ENCODE measurements around the gene B4GALT2.

B4GALT2 gene

GRCh38 chr1:43946236-43947060 lies 32.6 kb upstream of the B4GALT2 start, which contains the start of gene IPO13:
IPO13 (plus strand) TSS chr1:43946950; CDS start chr1:43947601, 651 bp downstream.
- DNase-seq = peak; percentile 100

DNA sequence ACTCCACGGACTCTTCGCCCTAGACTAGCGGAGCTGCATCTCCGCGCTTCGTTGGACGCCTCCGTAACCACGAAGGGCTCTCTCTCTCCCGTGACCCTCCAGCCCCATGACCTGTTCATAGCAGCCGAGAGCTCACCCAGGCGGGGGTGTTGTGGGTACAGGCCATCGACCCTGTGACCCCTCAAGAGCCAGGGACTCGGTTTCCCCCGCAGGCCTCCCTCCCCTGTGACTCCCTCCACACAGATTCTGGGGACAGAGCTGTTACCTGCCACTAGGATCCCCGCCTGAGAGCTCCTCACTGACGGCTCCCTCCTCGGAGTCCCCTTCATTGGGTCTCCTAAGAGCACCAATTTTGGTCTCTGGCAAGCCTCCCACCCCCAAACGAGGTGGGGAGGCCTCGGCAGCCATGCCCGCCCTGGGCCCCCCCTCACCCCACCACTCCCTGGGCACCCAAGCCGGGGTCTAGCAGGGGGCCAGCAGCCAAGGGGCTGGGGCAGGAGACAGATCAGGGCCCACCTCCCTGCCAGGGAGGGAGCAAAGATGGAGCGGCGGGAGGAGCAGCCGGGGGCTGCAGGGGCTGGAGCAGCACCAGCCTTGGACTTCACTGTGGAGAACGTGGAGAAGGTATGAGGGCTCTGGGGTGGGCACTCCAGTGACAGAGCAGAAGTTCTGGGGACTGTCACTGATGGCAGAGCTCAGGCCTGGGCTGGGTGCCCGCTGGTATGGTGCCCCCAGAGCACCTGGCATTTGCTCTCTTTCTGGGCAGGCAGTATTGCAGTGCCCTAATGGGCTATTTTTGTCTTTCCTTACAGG lies 31.7 kb upstream of the B4GALT2 start:
- DNase-seq = no peak

DNA sequence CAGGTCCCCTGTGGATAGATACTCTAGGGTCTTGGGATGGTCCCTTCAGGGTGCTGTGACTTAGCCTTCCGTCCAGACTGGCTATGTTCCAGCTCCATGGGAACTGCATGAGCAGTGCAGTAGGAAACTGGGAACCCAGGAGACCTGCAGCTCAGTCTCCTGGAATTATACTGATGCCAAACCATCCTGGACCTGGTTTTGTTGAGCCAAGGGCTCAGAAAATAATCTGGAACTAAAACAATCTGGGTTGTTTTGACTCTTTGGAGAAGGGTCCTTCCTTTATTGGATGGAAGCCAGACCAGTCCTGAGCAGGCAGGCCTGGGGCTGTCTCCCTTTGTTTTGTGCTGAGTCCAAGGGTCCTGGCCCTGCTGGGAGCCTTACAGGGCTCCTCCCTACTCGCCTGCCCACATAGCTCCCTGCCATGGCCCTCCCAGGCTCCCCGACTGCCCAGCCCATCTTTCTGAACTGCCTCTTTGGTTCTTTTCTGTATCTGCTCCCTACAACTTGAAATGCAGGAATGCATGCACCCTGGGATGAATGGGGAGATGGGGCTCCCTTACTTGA lies 31.1 kb upstream of the B4GALT2 start:
- DNase-seq = no peak

DNA sequence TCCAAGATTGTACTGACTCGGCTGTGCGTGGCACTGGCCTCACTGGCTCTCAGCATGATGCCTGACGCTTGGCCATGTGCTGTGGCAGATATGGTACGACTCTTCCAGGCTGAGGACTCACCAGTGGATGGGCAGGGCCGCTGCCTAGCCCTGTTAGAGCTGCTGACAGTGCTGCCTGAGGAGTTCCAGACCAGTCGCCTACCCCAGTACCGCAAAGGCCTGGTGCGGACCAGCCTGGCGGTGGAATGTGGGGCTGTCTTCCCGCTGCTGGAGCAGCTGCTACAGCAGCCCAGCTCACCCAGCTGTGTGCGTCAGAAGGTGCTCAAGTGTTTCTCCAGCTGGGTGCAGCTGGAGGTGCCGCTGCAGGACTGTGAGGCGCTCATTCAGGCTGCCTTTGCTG lies 29.3 kb upstream of the B4GALT2 start:
- DNase-seq = no peak

GRCh38 chr1:43951021-43951985 lies 27.7 kb upstream of the B4GALT2 start:
- no peak for DNase-seq

DNA sequence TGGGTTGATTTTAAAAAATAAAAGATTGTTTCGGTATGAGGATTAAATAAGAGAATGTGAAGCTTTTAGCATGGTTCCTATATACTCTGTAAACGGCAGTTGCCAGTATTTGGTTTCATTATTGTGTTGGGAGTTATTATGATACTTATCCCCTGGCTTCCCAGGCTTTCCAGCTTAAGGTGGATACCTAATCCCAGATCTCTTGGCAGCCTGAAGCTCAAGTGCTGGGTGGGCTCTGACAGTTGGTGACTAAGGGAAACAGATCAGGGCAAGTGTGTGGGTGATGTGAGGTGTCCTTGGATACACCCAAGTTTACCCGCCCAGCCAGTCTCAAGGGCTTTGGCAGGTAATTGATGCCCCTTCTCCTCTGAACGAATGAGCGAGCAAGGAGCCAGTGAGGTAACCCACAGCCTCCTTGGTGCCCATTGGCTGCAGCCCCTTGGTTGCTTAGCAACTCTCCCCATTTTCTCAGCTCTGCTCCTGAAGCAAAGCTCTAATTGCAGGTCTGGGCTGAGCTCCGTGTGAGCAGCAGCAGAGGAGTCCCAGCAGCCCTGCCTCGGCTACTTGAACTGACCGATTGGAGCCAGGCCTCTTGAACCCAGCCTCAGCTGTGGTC lies 26.2 kb upstream of the B4GALT2 start:
- DNase-seq = peak; percentile 44

GRCh38 chr1:43953361-43953760 lies 25.6 kb upstream of the B4GALT2 start:
- DNase-seq = no peak

GRCh38 chr1:43954036-43954435 lies 25.0 kb upstream of the B4GALT2 start:
- DNase-seq = no peak

DNA sequence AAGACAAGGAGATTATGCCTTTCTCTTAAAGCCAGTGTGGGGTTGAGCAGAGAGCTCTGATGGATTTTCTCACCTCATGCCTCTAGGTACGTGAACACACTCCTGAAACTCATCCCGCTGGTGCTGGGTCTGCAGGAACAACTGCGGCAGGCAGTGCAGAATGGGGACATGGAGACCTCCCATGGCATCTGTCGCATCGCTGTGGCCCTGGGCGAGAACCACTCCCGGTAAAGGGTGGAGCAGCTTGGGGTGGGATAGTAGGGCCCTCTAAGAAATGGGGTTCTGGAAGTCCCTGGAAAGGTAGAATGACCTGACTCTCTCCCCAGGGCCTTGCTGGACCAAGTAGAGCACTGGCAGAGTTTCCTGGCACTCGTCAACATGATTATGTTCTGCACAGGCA lies 22.8 kb upstream of the B4GALT2 start:
- no peak for DNase-seq

DNA sequence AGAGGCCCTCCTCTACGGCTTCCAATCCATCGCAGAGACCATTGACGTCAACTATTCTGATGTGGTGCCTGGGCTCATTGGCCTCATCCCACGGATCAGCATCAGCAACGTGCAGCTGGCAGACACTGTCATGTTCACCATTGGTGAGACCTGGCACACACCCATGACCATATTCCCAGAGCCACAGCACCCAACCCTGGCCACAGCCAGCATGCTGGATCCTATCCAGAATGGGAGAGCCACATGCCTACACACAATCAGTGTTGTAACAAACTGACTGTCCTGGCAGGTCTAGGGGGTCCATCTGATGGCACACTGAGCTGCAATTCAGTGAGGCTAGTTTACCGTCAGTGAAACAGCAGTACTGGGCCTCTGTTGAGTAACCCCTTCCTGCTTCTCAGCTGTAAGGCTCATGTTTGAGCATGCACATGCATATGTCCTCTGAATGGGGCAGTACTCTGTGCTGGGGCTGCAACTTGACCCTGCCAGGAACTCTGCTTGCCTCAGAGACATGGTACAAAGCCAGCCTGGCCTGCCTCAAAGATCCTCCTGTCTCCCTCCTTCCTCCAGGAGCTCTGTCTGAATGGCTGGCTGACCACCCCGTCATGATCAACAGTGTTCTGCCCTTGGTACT lies 21.5 kb upstream of the B4GALT2 start:
- DNase-seq = no peak

- no peak for DNase-seq
Measured at GRCh38 chr1:43958351-43959255, 20.4 kb upstream of the B4GALT2 start.

DNA sequence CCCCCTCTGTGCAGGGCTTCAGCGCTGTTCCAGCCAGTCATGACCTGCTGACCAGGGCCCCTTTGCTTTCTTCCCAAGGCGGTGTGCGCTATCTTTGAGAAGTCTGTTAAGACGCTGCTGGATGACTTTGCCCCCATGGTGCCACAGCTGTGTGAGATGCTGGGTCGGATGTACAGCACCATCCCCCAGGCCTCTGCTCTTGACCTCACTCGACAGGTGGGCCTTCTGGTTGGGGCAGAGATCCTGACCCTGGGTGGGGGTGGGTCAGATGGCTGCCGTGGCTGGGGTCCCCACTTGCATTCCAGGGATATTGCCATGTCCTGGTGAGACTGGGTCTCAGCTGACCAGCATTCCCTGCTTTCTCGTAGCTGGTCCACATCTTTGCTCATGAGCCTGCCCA lies 18.2 kb upstream of the B4GALT2 start:
- no peak for DNase-seq

DNA sequence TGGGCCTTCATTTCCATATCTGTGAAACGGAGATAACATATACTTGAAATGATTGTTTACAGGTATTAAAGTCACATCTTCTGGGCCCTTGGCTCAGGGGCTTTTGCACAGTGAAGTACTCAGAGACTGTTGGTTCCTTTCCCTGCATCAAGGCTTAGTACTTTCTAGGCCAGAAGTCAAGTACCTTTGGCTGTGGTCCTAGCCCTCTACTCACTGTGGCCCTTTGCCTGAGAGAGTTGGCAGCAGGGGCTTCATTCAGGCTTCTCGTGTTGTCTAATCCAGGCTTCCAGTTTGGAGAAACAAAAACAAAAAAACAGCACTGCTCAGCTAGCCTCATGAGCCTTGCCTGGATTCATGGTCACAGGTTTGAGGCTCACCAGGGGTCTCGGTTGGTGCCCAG lies 17.3 kb upstream of the B4GALT2 start:
- DNase-seq = no peak

DNA sequence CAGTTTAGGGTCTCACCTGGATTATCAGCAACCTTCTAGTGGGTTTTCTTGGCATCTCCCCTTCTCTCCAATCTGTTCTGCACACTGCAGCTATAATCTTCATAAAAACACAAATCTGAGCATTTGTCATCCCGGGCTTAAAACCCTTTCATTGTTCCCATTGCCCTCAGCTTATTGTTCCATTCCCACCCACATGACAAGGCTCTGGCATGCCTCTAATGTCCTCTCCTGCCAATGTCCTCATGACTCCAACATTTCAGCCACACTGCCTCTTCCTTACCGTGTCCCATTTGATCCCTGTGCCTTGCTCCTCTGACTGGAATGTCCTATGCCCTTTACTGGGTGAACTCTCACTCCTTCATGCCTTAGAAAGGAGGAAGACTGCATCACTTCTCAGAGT lies 16.7 kb upstream of the B4GALT2 start:
- no peak for DNase-seq

DNA sequence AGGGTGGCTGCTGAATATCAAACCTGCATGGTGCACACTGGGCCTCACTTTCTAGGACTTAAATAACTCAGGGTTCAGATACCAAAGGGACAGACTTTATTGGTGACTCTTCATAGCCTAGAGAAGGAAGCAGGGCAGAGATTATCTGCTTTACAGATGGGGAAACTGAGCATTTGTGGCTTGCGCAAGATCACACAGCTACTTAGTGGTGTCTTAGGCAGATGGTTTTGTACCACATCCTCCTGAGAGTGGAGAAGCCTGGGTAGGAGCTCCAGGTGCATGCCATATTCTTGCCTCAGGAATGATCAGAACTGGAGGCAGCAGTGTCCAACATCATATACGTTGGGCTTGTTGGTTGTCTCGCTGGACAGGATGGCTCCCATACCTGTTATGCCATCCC lies 16.0 kb upstream of the B4GALT2 start:
- no peak for DNase-seq

- no peak for DNase-seq
Measured at GRCh38 chr1:43963890-43964289, 15.1 kb upstream of the B4GALT2 start.

GRCh38 chr1:43965316-43965715 lies 13.7 kb upstream of the B4GALT2 start:
- DNase-seq = no peak

GRCh38 chr1:43968348-43968948 lies 10.6 kb upstream of the B4GALT2 start:
- no peak for DNase-seq

- no peak for DNase-seq
Measured at GRCh38 chr1:43969416-43969745, 9.6 kb upstream of the B4GALT2 start.

Measured in NCI-H774 (cell line).